SH-SY5Y (cell line): ENCODE data around the gene TEX22.

Experiments used
- GATA2 ChIP-seq: IDR thresholded peaks from 2 replicates; pipeline ENCODE4 v1.6.1; 2011; ENCODE audit warnings: mild to moderate bottlenecking, low read depth, low read length
- GATA3 ChIP-seq: IDR thresholded peaks from 2 replicates; pipeline ENCODE4 v1.6.1; 2011; ENCODE audit warnings: low read depth, mild to moderate bottlenecking, low read length, moderate library complexity

GRCh38 chr14:105375635-105376057, 22.7 kb upstream of the TEX22 start:
- TF ChIP-seq GATA2 = no peak
- TF ChIP-seq GATA3 = no peak
